PC-9 (cell line): Measurements from ENCODE around the gene TMCC2. TPM values are rescaled to one million over a fixed set of nuclear protein-coding genes. Genes with fewer than 3 reads are reported as not detected.

ENCODE experiments used
- BruUV-seq: library from RNA; stranded (reverse); fragments of 400-500 nt; replicated peaks from 2 replicates; lab custom pipeline; 2021; lab: Mats Ljungman, UMichigan
- CTCF ChIA-PET: fragments of 300-600 bp; sonication (Branson Sonifier 250); formaldehyde crosslinking; loops from one replicate; lab custom pipeline; 2022; ENCODE audit warnings: antibody characterized with exemption; lab: Charles Lee
- POLR2A ChIA-PET: fragments of 300-600 bp; sonication (Branson Sonifier 250); formaldehyde crosslinking; loops from one replicate; lab custom pipeline; 2022; ENCODE audit warnings: antibody characterized with exemption; ENCODE audit not compliant: unreplicated experiment; lab: Charles Lee
- DNase-seq, 2 experiments: peaks; one replicate each; pipeline versions ENCODE4 v3.0.0 to v3.0.0-alpha.2; 2015 to 2022; ENCODE audit warnings: mixed read lengths in 1 of 2
- H2AFZ ChIP-seq: fragments of 200-600 bp; sonication (generic); 2 replicates; pipeline ENCODE4 v1.8.1; 2017; ENCODE audit warnings: antibody characterized with exemption
- H3F3A ChIP-seq: fragments of 200-600 bp; sonication (generic); 2 replicates; pipeline ENCODE4 v1.8.1; 2017; ENCODE audit warnings: antibody characterized with exemption, mild to moderate bottlenecking, low read depth; ENCODE audit not compliant: insufficient read depth
- H3K27ac ChIP-seq: fragments of 200-600 bp; sonication (generic); 2 replicates; pipeline ENCODE4 v1.6.1; 2016; ENCODE audit warnings: mixed run types
- H3K27me3 ChIP-seq: fragments of 200-600 bp; sonication (generic); 2 replicates; pipeline ENCODE4 v1.6.1; 2016; ENCODE audit warnings: low read depth, mixed run types; ENCODE audit not compliant: insufficient read depth
- H3K36me3 ChIP-seq: fragments of 200-600 bp; sonication (generic); 2 replicates; pipeline ENCODE4 v1.6.1; 2016; ENCODE audit warnings: low read depth, mixed run types
- H3K4me1 ChIP-seq: fragments of 200-600 bp; sonication (generic); replicated peaks from 2 replicates; pipeline ENCODE4 v1.6.1; 2016; ENCODE audit warnings: mixed run types; ENCODE audit not compliant: insufficient read depth
- H3K4me2 ChIP-seq: fragments of 200-600 bp; sonication (generic); 2 replicates; pipeline ENCODE4 v1.6.1; 2017; ENCODE audit warnings: mixed run types
- H3K4me3 ChIP-seq: fragments of 200-600 bp; sonication (generic); 2 replicates; pipeline ENCODE4 v1.6.1; 2016; ENCODE audit warnings: mixed run types
- H3K79me2 ChIP-seq: fragments of 200-600 bp; sonication (generic); 2 replicates; pipeline ENCODE4 v1.6.1; 2017; ENCODE audit warnings: low read depth, mixed run types
- H3K9me2 ChIP-seq: fragments of 200-600 bp; sonication (generic); 2 replicates; pipeline ENCODE4 v1.8.1; 2017; ENCODE audit warnings: mild to moderate bottlenecking; ENCODE audit not compliant: insufficient read depth
- H3K9me3 ChIP-seq: fragments of 200-600 bp; sonication (generic); 2 replicates; pipeline ENCODE4 v1.8.1; 2016; ENCODE audit warnings: low read depth; ENCODE audit not compliant: insufficient read depth
- H4K20me1 ChIP-seq: fragments of 200-600 bp; sonication (generic); 2 replicates; pipeline ENCODE4 v1.8.1; 2017; ENCODE audit not compliant: insufficient read depth
- CTCF ChIP-seq: fragments of 200-600 bp; sonication (generic); conservative IDR thresholded peaks from 2 replicates; pipeline ENCODE4 v1.6.1; 2017; ENCODE audit warnings: mixed run types, antibody characterized with exemption, mild to moderate bottlenecking, moderate library complexity
- EZH2 ChIP-seq: fragments of 200-600 bp; sonication (generic); IDR thresholded peaks from 2 replicates; pipeline ENCODE4 v1.8.0; 2017; ENCODE audit warnings: antibody characterized with exemption, low read depth
- intact Hi-C: fragments of 100-400 bp; cut with micrococcal nuclease; formaldehyde crosslinking; loops from one replicate; pipeline ENCODE4 v1.10.0; 2022; ENCODE audit not compliant: unreplicated experiment
- total RNA-seq: library from RNA; stranded (reverse); gene quantifications from 2 replicates; pipeline ENCODE4 v1.2.3, GENCODE V29; 2021

Gene TMCC2
- total RNA-seq, 1 experiment from 2014 or later = 0.79 TPM

- peak overlapping the region; percentile 86 for H3K4me2 ChIP-seq
- peak overlapping the region; percentile 86 for H2AFZ ChIP-seq
- H3K9me3 ChIP-seq = no peaks in the 10 kb centered on the region
- H3K36me3 ChIP-seq = no peaks in the 10 kb centered on the region
- DNase-seq = no peak
- no peaks in the 10 kb centered on the region for H3K79me2 ChIP-seq
- no peaks in the 10 kb centered on the region for H4K20me1 ChIP-seq
- ChIA-PET CTCF (no interaction called here), POLR2A (no interaction called here)
- H3K27ac ChIP-seq = no peak overlapping the region
- H3K27me3 ChIP-seq = peaks cover 12% of the 10 kb centered on the region; the same call in 1 of the 2 replicates
- peak overlapping the region; percentile 55 for H3K4me3 ChIP-seq
- H3K4me1 ChIP-seq = 0 out of 2 replicates have a peak, but pooled peaks cover 8% of the 10 kb centered on the region
- intact Hi-C loops = loop anchor here (1.0 to 2.0 kb wide), 2 partner anchors 16 to 105 kb away; partner anchors contain the start of gene DSTYK
- peaks cover 4% of the 10 kb centered on the region; the same call in 1 of the 2 replicates for H3F3A ChIP-seq
- no peaks in the 10 kb centered on the region for H3K9me2 ChIP-seq
- TF ChIP-seq CTCF (no peak; the same call in 1 of the 2 replicates), EZH2 (no peak)
- BruUV-seq = no TSS peak
Observed at GRCh38 chr1:205226868-205227583, 720 bp upstream of the TMCC2 start.

GRCh38 chr1:205228093-205228521 lies 361 bp downstream of the TMCC2 start:
- H3K9me3 ChIP-seq = no peaks in the 10 kb centered on the region
- no TSS peak for BruUV-seq

More at GRCh38 chr1:205228093-205228521, 361 bp downstream of the TMCC2 start:
- Histone ChIP-seq H3K9me2 (no peaks in the 10 kb centered on the region), H3K4me1 (0 out of 2 replicates have a peak, but pooled peaks cover 8% of the 10 kb centered on the region), H3K36me3 (no peaks in the 10 kb centered on the region), H3K4me3 (peak overlapping the region; percentile 58), H3K79me2 (no peaks in the 10 kb centered on the region), H3F3A (peaks cover 4% of the 10 kb centered on the region; the same call in 1 of the 2 replicates), H3K4me2 (peak overlapping the region; percentile 95), H3K27ac (no peak overlapping the region), H3K27me3 (peaks cover 12% of the 10 kb centered on the region; the same call in 1 of the 2 replicates), H4K20me1 (no peaks in the 10 kb centered on the region), H2AFZ (peak overlapping the region; percentile 82; the same call in 1 of the 2 replicates)
- CTCF ChIA-PET = interaction anchor here (0.5 to 1.8 kb wide), 6 partner anchors 30 to 235 kb away, joined by 3 to 15 read pairs (median 6); no protein-coding TSS in a partner anchor
- no peak for DNase-seq
- intact Hi-C loops = loop anchor here (2.0 kb wide), 1 partner anchor 29 kb away; no protein-coding TSS in a partner anchor
- POLR2A ChIA-PET = interaction anchor here (0.5 to 0.7 kb wide), 2 partner anchors 166 to 213 kb away, joined by 3 read pairs; no protein-coding TSS in a partner anchor
- TF ChIP-seq CTCF (no peak; the same call in 1 of the 2 replicates), EZH2 (no peak)
